H4 (cell line): ENCODE measurements around the gene NTNG2. TPM values are rescaled to one million over a fixed set of nuclear protein-coding genes. Genes with fewer than 3 reads are reported as not detected.
A peak's percentile ranks its signal among the peaks of the same experiment; 100 is the strongest.

Source experiments
- DNase-seq: peaks from one replicate; pipeline ENCODE4 v3.0.0-alpha.2; 2015; ENCODE audit warnings: low spot score
- total RNA-seq: library from RNA; depleted of rRNA; stranded (reverse); fragments of >200 nt; shearing (Covaris generic); gene quantifications from 2 replicates; pipeline ENCODE4 v1.2.3, GENCODE V29; 2014

Gene NTNG2
- total RNA-seq, 1 experiment from 2014 or later = 0.95 TPM

DNA sequence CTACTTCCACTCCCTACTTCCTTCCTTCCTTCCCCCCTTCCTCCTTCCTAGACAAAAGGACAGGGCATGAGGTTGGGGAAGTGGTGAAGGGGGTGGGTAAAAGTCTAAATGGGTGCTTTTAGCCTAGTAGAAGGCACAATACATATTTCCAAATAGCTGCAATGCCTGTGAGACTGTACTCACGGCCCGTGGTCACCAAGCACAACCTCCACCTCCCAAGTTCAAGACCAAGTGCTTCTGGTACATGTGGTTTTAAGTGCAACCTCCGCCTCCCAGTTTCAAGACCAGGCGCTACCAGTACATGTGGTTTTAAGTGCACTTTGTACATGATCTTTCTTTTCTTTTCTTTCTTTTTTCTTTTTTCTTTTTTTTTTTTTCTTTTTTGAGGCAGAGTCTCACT lies 14.5 kb upstream of the NTNG2 start:
- DNase-seq = no peak

DNA sequence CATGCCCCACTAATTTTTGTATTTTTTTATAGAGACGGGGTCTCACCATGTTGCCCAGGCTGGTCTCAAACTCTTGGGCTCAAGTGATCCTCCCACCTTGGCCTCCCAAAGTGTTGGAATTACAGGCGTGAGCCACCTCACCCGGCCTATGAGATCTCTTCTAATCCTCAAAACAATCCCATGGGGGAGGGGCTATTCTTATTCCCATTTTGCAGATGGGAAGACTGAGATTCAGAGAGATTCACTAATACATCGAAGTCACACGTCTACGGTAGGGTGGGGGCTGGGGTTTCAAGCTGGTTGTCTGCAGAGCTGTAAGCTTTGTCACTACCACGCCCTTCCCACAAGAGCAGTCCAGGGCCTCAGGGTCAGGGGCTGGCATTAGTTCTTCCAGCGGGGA lies 14.0 kb upstream of the NTNG2 start:
- DNase-seq = no peak

DNA sequence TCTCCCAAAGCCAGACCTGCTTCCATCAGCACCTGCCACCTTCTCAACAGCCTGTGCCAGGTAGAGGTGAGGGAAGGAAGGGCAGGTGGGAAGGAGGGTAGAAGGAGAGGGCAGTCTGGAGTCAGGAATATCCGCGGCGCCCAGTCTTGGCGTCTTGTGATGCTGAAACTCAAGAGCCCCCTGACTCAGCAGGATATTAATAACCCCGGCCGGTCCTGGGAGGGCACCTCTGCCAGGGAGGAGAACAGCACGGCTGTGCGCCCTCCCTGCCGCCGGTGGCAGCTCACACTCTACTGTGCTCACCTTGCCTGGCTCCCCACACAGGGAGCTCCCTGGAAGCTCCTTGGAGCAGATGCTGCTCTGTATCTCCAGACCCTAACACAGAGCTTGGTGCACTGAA lies 11.6 kb upstream of the NTNG2 start:
- DNase-seq = no peak

DNA sequence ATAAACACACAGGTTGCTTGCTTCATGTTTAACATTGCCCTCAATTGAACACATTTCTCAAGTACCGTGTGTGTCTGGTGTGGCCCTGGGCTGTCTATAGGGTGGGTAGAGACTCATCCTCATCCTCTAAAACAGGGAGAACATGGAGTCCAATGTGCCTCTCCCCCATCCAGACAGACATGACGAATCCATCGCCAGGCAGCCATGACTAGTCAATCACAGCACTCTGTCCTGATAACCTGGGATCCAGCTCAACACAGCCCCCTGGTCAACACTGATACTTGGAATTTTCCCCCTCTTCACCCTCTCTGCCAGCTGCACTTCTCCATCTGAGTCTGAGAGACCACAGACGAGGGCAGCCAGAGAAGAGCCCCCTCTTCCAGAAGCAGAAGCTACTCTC lies 10.7 kb upstream of the NTNG2 start:
- DNase-seq = no peak

DNA sequence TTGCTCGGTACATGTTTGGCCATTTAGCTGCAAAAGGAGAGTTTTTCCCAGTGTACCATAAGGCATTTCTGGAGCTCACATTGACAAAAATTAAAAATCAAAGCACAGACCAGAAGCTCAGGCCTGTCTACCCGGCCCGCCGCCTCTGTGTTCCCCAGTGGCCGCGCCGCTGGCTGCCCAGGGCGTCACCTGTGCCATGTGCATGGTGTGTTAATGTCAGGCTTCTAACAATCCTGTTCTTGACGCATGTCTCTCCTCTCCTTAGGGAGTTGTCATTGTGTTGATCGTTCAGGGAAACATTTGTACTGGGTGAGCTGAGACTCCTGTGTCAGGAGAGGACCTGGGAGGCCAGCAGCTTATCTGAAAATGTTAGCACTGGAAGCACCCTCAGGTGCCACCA lies 9.6 kb upstream of the NTNG2 start:
- DNase-seq = no peak

DNA sequence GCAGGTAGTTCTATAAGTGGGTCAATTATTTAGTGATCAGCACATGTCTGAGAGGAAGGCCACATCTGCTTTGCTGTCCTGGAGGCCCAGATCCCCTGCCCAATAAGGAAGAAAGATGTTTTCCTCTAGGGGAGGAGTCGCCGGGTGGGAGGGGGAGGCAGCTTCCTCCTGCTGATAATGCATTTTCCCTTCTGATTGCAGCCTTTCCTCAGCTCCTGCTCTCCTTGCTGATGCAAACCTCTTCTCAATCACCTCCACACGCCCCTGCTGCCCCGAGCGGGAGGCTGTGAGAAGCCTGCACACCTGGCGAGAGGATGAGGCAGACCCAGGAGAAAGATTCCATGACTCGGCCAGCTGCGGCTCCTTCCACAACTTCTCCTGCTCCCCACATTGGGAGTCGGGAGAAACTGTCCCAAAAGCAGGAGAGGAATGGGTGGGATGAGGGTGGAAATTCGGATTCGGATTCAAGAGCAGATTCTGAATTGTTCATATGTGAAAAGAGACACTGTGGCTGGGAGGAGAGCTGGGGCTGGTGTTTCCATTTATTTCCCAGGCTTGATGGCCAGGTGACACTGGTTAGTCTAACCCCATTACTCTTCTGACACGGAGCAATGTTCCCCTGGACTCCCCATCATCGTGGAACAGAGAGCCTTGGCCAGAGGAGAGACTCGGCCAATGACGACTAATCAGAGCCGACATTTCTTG lies 6.8 kb upstream of the NTNG2 start:
- DNase-seq = no peak

DNA sequence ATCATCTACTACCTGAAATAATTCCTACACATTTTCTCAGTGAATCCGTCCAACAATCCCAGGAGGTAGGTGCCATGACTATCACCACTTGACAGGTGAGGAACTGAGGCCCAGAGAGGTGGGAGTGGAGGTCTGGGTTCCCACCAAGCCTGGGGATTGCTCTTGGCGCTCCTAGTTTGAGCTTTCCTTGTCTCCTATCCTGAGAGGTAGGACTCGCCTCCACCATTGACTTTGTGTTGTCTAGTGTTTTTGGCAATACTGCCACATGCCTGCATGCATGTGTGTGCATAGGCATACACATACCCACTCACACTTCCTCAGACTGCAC lies 6.3 kb upstream of the NTNG2 start:
- DNase-seq = no peak

DNA sequence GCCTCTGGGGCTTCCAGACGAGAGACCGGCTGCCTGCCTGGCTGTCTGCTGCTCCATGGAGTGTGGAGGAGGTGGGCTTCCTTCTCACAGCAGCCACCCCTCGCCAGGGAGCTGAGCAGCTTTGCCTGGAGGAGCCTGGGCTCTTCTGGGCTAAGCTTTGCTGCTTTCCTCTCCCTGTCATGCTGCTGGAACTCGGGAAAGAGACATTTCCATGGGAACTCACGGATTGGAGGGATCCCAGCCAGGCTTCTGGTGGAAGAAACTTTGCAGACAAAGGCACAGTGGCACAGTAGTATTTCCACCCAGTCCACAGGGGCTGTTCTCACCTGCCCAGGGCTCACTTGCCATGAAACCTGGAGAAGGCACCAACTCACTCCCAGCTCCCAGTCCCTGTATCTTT lies 5.6 kb upstream of the NTNG2 start:
- no peak for DNase-seq

DNA sequence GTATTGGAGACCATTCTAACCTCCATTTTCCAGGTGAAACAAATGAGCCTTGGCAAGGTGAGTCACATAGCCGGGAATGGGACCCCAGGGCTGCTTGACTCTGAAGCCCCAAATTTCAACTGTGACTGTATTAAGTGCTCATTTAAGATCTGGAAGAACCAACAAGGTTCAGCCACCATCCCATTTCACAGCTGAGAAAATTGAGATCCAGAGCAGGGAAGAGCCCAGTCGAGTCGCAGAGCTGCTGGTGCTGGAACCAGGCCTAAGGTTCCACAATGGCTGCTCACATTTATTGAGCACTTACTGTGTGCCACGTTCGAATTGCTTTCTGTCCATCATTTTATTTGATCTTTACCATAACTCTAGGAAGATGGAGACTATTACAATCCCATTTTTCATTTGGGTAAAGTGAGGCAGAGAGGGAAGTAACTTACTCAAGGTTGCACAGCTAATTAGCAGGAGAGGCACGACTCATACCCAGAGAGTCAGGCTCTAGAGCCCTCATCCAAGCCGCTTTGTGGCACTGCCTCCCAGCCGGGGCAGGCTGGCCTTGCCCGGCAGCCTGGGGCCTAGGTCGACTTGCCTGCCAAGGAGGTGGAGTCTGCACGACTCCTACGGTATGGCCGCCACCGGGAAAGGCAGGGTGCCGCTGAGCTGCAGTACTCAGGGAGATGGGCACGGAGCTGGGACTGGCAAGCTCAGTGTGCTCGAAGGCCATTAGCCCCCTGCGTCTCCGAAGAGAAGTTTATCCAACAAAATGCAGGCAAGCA lies 4.3 kb upstream of the NTNG2 start:
- no peak for DNase-seq

DNA sequence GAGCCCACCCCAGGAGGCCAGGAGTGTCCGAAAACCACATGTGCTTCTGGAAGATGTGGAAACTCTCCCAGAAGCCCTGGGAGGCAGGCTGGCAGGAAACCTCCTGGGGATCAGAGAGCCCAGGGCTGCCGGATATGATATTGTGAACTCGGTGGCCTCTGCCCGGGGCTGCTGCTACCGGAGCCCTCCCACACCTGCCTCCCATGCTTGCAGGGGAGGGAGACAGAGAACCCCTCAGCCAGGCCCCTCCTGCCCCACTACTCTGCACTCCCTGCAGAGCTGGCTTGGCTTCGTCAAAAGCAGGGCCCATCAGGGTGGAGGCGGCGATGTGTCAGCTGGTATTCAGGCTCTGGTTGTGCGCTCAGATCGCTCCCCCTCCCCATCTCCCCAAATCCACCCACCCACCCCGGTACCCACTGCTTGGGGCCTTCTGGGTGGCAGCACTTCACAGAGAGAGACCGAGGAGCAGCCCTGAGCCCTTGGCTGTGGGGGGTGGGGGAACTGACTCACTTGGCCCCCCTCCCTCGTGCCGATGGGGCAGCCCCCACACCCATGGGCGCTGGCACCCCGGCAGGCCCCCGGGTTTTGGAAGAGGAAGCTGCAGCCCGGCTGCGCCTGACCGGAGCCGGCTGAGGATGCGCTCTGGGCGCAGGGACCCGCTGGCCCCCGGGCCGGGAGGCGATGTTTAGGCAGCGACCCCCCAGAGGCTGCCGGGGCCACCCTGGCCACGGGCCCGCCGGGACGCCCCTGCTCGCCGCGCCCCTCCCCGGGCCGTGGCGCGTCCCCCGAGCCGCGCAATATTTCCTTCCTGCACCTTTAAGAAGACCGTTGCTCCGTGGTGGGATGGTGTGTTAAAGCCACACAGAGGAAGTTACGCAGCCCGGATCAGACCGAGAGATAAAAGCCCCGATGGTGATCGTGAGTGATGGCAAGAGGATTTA lies 786 bp upstream of the NTNG2 start:
- peak; percentile 60 for DNase-seq

DNA sequence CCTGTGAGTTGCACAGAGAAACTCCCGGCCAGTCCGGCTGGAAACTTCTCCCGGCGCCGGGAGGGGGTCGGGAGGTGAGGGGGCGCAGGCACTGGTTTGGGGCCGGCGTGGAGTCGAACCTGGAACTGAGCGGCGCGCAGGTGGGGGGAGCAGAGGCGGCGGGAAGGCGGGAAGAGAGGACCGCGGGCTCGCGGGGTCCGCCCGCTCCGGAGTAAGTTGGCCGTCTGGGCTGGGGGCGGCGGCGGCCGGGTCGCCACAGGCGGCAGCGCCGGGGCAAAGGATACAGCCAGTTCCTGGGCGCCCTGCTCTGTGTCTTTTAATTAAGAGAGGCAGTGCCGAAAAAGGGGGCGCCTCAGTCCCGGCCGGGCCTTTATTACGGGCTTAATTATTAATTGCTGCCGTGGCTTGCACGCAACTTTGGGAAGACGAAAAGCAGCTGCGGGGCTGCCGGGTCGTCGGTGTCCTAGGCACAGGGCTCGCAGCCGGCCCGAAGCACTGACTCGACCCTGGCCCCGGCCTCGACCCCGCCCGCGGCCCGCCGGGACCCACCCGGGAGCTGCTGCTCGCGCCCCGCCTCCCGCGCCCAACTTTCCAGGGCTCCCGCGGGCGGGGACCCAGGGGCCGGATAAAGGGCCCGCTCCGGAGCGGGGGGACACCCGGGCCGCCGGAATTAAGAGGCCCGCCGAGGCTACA lies 1.1 kb downstream of the NTNG2 start:
- DNase-seq = no peak

DNA sequence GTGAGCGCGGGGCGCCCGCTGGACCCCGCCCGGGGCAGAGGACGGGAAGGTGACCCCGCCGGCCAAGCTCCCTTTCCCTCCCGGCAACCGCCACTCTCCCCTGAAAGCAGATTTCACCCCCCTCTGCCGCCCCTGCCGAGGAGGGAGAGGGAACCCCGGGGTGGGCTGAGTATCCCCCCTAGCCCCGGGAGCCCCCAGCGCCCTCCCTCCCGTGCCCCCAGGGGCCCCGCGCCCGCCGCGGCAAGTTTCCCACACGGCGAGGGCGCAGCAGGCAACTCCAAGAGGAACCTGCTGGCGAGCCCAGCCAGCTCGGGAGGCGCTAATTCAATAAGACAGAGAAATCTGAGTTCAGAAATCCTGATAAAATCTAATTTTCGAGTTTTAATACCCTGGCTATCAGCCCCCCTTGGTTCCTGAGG lies 1.6 kb downstream of the NTNG2 start:
- DNase-seq = no peak

DNA sequence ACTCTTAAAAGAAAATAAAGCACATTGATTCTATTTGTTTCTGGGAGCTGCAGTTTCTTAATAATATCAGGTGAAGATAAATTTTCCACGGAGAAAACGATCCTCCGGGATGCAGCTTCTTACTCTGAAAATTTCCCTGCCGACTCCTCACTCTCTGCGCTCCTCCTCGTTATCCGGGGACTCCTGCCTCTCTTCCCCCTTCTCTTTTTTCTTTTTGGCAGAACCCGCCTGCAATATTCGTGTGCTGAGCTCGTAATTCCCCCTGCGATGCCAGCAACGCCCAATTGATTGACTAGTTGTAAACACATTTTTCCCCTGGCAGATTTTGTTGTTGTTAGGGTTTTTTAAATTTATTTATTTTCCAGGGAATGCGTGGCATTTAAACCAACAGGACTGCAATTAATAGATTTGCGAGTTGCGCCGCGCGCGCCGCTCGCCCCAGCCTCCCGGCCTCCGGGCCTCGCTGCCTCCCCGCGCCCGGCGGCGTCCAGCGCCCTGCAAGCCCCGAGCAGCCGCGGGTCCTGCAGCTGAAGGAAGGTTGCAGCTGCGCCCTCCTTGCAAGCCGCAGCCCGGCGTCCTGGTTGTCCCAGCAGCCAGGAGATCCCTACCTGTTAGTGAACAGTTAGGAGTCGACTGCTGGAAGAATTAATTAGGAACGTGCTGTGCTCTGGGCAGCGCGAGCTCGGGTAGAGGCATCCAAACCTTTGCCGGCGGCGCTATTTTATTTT lies 2.2 kb downstream of the NTNG2 start:
- DNase-seq = no peak

DNA sequence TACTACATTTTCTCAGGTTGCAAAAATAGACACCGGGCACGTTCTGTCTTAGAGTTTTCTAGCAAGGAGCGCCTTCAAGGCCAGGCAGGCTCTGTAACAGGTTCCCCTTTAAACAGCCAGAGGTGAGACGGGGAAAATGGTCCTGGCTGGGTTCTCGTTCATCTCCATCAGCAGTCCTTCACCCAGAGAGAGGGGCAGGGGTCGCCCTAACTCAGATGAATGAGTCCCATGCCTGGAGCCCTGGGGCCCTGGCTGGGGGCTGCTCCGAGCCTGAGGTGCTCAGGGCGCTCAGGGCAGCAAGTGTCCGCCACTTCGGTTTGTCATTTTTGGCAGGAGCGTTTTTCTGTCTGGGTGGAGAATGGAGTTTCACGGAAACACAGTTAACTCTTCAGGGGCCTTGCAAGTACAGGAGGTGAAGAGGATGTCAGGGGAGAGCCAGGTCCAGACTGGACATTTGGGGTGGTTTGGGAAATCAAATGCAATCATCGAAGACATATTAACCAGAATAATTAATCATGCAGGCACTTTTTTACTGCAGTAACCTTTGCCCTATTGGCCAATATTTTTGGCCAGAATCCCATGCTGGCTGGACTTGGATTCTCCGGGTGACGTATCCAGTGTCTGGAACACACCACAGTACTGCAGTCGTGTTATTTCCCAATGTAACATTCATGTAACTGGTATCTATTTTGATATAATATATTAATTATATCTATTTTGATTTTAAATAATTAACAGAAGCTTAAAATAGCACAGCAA lies 2.9 kb downstream of the NTNG2 start:
- no peak for DNase-seq

DNA sequence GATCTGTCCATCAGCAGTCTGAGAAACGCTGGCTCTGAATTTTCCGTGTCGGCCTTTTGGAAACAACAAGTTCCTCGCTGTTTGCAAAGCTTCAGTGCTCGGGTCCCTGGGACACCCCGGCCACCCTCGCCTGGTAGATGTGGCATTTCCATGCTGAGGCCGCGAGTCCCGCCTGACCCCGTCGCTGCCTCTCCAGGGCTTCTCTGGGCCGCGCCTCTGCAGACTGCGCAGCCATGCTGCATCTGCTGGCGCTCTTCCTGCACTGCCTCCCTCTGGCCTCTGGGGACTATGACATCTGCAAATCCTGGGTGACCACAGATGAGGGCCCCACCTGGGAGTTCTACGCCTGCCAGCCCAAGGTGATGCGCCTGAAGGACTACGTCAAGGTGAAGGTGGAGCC lies 4.7 kb downstream of the NTNG2 start:
- DNase-seq = no peak

DNA sequence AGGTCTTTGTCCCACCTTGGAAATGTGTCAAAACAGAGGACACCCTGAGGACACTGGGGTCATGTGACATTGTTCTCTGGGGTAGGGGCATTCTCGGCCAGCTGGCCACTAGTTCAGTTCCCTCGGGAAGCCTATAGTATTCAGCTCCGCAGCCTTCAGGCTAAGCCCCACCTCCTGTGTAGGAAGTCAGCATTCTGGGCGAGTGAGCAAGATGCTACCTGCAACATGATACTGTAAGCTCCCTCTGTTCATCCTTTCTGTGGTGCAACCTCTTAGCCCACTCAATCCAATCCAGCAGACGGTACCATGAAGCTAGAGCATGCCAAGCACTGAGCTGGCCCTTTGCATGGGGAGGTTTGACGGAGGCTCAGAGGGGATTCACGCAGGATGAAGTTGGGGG lies 5.3 kb downstream of the NTNG2 start:
- DNase-seq = no peak

DNA sequence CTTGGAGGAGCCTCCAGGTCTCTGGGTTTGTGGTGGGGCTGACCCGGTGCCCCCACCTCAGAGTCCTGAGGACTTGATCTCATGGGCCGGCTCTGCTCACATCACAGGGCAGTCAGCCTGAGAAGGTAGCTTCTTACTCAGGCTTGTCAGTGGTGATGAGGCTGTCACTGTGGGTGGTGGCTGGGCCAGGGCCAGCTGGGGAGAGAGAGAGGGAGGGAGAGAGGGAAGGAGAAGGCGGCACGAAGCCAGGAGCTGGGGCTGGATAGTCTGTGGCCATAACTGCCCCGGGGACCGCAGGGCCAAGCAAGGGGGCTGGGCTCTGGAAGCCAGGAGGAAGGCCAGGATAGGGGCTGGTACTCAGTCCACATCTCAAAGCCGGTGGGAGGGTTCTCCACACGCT lies 6.5 kb downstream of the NTNG2 start:
- no peak for DNase-seq

DNA sequence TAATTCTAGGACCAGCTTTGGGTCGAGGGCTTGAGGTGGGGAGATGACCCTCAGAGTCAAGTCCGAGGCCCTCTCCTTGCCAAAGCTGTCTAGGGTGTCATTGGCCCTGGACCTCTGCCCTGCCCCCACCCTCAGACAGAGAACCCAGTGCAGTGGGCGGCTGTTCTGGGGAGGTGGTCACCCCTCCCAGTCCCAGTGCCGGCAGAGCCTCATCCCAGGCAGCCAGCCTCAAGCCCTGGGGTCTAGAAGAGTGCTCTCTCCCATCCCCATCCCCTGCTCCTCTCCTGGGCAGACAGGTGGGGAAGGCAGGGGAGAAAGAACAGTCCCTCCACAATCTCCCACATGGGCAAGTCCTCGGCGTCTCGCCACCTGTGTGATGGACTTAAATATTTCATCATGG lies 7.0 kb downstream of the NTNG2 start:
- no peak for DNase-seq

DNA sequence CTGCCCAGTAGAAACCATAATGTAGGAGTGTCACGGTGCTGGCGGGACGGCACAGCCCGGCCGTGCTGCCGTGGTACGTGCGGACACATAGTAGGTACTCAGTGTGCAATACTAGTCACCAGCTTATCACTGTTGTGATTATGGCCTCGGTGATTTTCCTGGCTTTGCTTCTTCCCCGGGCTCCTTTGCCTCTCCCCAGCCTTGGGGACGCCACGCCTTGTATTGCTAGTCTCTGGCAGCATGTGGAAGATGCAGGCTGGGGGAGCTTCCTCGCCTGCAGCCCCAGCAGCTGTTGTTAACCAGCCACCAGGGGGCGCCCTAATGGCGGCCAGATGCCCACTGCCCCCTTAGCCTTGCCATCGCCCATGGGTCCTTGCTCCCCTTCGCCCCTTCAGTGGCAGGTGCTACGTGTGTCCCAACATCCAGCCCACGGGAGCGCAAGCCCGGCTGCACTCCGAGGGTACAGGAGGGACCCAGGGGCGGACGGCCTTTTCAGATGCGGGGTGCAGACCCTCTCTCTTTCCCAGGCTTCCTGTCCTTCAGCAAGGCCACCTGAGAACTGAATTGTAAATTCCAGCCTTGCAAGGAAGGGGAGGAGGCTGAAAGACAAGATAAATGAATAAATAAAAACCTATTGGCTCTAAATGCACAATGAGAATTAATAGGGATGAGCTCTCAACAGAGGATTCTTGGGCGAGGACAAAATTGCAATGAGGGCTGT lies 8.0 kb downstream of the NTNG2 start:
- peak; percentile 38 for DNase-seq

DNA sequence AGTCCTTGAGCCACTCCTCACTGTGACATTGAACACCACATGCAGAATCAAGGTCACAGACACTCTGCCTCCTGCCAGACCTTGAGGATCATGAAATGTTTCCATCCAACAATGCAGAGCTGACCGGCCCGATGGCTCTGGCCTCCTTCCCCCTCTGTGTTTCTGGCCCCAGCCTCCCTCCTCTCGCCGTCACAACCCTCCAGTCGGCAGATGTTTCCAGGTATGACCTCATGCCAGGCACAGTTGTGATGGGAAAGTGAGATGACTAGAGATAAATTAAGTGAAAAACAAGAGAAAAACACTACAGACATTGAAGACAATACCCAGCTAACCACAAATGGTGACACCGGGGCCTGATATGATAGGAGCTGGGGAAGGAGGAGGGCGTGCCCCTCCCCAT lies 9.8 kb downstream of the NTNG2 start:
- no peak for DNase-seq
